Ramos (cell line): ENCODE results near the gene PLXNB3.

Experiments
- in situ Hi-C: fragments of 300-500 bp; cut with MboI; formaldehyde crosslinking; loops from one replicate; pipeline ENCODE4 v1.14.3; 2022; ENCODE audit warnings: low sequenced_read_pairs; ENCODE audit not compliant: unreplicated experiment

PLXNB3 gene

DNA sequence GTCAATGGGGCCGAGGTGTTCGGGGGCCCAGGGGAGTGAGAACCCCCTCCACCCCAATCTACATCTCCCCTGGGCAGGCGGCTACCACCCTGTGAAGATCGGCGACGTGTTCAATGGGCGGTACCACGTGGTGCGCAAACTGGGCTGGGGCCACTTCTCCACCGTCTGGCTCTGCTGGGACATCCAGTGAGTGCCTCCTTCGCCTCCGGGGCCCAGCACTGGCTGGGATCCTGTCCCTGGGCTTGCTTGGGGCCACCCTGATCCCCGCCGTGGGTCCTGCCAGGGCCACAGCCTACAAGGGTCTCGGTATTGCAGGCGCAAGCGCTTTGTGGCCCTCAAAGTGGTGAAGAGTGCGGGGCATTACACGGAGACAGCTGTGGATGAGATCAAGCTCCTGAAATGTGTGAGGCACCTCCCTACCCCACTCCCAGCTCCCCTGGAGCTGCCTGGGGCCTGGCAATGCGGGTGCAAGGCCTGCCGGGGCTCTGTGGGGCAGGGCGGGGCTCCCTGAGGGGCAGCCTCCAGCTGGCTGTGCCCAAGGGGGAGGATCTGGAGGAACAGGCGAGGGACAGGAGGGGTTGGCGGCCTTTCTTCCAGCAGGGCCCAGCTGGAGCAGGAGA lies 17.5 kb downstream of the PLXNB3 start:
- in situ Hi-C loops = no loop called here

DNA sequence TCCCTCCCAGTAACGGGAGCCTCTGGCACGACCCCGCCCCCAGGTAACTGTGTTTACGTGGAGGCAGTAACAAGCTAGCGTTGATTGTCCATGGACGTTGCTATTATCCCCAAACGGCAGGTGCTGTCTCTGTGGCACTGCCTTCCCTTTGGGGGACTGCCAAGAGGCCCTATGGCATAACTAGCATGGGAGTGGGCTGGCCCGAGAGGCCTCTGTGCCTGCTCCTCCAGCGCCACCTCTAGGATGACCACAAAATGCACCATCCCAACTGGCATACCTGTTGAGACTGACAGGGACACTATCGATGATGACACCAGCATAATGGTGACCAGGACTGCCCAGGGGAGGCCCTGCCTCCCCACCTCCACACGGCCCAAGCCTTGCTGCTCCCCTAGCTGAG lies 18.3 kb downstream of the PLXNB3 start:
- in situ Hi-C loops = no loop called here

DNA sequence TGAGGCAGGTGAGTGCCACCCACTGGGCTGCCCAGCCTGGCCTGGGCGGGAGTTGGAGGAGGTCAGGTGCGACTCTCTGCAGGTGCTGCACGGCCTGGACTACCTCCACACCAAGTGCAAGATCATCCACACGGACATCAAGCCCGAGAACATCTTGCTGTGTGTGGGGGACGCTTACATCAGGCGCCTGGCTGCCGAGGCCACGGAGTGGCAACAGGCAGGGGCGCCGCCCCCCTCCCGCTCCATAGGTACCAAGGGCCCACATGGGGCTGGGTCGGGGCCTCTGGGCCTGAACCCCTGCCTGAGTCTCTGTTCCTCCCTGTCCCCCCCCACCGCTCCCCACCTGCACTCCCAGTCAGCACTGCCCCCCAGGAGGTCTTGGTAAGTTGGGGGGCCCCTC lies 18.8 kb downstream of the PLXNB3 start:
- in situ Hi-C loops = no loop called here

DNA sequence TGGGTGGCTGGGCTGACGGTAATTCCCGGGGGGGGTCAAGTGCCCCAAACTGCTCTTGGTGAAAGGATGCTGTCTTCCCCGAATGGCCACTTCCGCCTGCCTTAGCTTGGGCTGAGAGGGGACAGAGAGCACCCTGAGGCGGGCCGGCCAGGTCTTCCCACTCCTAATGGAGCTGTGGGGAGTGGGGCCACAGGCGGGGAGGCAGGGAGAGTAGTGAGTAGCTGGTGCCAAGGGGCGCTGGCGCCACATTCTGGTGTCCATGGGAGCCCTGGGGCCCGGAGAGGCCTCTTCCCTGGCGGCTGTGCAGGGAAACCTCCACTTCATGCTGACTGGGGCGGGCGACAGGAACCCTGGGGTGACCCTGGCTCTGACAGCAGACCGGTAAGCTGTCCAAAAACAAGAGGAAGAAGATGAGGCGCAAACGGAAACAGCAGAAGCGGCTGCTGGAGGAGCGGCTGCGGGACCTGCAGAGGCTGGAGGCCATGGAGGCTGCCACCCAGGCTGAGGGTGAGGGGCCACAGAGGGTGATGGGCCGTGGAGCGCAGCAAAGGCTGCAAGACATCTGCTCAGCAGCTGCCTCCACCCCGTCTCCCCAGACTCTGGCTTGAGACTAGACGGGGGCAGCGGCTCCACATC lies 19.4 kb downstream of the PLXNB3 start:
- in situ Hi-C loops = no loop called here

DNA sequence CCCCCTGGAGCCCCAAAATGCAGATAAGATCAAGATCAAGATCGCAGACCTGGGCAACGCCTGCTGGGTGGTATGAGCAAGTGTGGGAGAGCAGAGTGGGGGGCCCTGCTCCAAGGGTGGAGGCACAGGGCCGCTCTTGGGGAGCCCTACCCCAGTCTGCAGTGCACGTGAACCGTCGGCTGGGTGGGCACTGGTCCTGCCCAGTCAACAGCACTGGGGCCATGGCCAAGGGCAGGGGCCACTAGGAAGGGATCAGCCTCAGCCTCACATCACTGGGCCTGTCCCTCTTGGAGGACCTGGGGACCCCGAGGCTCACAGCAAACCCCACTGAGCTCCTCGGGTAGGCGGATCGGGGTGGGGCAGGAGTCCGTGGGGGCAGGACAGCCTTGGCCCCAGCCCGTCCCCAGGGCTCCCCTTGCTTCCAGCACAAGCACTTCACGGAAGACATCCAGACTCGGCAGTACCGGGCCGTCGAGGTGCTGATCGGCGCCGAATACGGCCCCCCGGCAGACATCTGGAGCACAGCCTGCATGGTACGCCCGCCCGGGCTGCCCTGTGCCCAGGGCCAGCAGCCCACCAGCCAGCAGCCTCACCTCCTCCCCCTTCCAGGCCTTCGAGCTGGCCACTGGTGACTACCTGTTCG lies 20.4 kb downstream of the PLXNB3 start:
- in situ Hi-C loops = no loop called here

DNA sequence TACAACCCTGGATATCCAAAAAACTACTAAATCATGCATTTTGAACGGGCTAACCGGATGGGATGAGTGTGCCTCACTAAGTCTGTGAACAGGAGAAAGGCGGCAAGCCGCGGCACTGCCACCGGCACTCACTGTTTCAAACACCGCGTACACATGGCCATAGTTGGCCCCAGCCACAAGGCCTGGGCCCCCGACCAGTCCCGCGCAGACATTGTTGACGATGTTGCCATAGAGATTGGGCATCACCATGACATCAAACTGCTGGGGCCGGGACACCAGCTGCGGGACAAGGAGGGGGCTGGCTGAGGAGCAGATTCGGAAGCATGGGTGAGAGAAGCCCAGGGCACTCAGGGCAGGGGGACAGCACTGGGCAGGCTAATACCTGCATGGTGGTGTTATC lies 22.6 kb downstream of the PLXNB3 start:
- in situ Hi-C loops = no loop called here

DNA sequence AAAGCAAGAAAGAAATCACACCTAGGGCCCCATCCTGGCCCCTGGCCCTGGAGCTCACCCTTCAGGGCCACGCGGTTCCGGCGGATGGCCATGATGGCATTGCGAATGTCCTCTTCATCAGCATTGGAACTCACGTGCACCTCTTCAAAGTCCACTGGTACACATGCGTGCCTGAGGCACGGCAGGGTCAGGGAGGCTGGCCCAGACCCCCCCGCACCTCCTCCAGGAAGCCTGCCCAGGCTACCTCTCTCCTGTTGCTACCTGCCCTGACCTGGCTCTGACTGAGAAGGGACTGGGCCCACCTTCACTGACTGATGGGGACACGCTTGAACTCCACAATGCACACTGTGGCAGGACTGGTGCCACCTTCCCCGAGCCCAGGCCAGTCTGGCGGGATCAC lies 25.6 kb downstream of the PLXNB3 start:
- in situ Hi-C loops = loop anchor here (10.0 kb wide), 1 partner anchor 145 kb away; the partner anchor contains the start of gene NAA10

DNA sequence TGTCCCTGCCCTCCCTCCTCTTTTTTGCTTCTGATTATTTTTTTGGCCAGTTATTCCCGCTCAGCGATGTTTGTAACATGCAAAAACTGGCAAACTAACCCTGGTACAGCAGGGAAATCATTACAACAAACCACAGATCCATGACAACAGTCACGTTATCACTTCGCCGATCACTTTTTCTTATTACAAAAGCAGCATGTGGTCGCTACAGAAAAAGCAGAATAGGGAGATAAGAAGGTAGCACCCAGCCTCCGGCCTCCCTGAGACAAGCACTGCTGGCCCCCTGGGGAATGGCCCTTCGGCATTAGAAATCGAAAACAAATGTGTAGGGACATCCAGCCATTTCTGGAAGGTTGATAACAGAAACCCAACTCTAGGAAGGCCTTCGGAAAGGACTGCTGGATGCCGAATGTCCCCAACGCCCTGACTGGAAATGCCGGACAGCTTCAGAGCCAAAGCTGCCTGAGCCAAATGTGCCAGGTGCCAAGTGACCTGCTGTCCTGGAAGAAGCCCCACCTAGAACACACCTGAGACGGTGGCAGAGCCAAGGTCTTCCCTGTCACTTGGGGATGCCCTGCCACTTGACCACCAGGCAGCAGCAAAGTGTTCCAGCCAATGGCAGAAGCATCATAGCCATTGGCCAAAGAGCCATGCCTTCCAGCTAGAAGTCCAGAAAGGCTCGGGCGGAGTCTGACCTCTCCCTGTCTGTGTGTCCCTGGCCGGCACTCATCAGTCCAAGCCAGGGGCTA lies 27.2 kb downstream of the PLXNB3 start:
- in situ Hi-C loops = loop anchor here (10.0 kb wide), 1 partner anchor 144 kb away; the partner anchor contains the start of gene NAA10

DNA sequence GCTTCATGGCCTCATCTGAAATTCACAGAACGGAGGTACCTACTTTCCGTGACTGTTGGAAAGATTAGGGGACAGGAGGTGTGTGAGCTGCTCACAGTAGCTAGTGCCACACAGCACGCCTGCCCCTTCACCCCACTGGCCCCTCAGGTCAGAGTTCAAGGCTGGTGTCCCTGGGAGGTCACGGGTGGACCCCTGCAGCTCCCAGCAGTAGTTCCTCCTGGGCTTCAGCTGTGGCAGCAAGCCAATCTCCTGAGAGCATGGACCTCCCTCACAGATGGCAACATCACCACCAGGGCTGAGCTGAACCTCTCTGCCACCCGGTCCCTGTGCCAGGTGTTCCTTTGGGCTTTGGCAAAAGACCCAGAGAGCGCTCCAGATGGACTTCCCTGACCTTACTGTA lies 28.3 kb downstream of the PLXNB3 start:
- in situ Hi-C loops = loop anchor here (10.0 kb wide), 1 partner anchor 142 kb away; the partner anchor contains the start of gene NAA10

DNA sequence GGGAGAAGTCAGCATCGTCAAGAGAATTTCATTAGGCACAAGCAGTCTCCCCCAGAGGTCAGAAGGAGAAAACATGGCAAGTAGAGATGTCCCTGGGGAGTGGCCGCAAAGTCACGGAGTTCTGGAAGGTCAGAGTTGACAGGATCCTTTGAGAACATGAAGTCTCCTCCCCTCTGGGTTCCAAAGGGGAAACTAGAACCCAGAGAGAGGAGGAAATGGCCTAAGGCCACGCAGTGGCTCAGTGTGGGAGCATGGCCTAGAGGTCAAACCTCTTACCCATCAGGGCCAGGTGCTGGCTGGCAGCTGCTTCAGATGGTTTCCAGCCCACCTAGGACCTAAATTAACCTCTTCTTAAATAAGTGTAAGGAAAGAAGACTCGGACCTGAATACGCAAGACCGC lies 29.2 kb downstream of the PLXNB3 start:
- in situ Hi-C loops = loop anchor here (10.0 kb wide), 1 partner anchor 142 kb away; the partner anchor contains the start of gene NAA10

DNA sequence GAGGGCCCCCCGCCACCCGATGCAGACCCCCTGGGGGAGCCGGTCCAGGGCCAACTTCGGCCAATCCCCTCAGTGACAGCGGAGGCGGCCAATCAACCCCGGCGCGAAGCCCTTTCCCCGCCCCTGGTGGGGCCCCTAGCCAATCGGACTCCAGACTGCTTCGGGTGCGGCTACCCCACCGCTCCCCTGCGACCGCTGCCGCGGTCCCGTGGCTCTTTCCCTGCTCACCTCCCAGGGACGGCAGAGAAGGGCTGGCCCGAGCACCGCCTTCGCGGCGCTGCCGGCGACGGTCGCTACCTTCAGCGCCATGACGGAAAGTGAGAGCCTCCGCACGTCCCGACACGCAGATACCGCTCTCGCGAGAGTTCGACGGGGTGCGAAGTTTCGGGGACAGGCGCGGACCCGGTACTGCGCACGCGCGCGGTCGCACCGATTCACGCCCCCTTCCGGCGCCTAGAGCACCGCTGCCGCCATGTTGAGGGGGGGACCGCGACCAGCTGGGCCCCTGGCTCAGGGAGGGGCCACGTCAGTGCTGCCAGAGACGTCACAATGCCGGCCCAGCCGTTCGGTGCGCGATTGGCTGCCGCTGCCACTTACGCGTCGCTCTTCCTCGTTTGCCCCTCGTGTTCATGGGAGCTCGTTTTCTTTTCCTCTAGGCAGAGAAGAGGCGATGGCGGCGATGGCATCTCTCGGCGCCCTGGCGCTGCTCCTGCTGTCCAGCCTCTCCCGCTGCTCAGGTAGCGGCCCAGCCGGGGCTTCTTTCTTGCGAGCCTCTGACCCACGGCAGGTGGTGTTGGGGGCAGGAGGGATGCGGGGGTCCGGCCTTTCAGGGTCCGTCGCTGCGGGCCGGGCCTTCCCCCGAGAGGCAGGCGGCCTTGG lies 30.2 kb downstream of the PLXNB3 start, which contains the start of the genes IDH3G and SSR4:
Gene IDH3G, minus strand, starts transcription at position 358 of the 879 bp plus-strand sequence. Its CDS starts 49 bp downstream, at position 309.
Gene SSR4, plus strand, starts transcription at position 651 of the 879 bp plus-strand sequence. Its CDS starts 20 bp downstream, at position 671.
- in situ Hi-C loops = loop anchor here (10.0 kb wide), 1 partner anchor 141 kb away; the partner anchor contains the start of gene NAA10

DNA sequence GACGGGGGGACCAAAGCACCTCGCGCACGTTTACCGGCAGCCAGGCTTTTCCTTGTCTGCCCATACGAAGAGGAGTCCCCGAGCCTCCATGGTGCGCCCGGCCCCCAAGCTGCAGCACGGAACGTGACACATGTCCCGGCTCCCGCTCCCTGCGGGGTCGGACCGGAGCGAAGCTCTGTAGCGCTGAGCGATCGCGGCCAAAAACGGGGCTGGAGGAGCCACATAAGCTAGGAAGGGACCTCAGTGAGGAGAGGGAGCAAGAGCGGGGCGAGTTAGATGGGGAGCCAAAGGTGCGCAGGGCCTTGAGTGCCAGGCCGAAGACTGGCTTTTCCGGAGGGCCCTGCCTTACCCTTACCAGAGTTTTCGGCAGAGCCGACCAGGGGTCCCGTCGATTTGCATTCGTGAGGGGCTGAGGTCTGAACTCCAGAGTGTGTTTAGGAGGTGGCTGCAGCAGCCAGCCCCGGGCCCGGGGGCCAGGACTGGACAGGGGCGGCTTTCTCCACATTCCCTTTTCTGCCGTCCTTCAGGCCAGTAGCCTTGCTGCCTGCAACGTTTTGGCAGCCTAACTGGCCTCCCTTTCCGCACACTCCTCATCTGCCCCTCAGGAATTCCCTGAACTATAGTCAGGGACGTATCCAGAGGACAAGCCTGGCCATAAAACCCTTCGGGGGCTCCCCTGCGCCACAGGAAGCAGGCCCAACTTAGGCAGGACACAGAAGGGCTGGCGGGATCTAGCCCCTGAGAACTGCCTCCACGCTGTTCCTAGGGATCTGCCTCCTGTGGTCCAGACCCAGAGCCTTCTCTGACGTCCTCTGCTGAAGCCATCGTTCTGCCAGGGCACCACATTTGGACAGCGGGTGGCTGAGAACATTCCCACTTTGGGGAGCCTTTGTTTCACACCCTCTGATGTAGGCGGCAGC lies 31.1 kb downstream of the PLXNB3 start:
- in situ Hi-C loops = loop anchor here (10.0 kb wide), 1 partner anchor 140 kb away; the partner anchor contains the start of gene NAA10

DNA sequence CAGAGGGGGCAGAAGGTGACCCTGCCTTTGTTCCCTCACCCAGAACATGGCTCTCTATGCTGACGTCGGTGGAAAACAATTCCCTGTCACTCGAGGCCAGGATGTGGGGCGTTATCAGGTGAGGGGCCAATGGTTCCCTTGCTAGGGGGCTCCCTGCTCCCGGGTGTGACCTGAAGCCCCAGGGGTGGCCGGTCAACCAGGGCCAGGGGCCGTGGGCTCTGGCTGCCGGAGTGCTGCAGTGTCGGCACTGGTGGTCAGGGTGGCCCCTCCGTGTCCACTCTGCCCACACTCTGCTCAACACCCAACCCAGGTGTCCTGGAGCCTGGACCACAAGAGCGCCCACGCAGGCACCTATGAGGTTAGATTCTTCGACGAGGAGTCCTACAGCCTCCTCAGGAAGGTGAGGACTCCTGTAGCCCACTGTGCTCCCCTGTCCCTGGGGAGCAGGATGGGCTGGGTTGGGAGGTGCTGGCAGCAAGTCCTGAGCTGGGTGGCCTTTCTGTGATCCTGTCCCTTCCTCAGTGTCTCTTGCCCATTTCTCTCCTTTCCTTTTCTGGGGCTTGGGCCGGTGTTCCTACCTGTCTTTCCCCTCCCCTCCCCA lies 33.5 kb downstream of the PLXNB3 start:
- in situ Hi-C loops = loop anchor here (10.0 kb wide), 1 partner anchor 137 kb away; the partner anchor contains the start of gene NAA10

DNA sequence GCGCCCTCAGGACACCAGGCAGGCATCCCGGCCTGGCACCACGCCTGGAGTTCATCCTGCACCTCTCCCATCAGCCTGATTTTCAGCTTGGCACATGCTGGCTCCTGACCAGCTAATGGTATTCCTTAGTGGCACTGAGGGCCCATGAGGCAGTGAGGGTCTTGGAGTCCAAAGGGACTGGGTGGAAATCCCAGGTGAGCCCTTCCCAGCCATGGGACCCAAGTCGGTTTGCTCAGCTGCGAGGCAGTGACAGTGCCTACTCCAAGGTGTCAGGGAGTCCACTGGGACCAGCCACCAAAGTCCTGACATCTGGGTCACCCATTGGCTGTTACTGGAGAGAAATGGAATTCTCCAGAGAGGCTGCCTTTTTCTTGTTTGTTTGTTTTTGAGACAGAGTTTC lies 35.3 kb downstream of the PLXNB3 start:
- in situ Hi-C loops = loop anchor here (10.0 kb wide), 1 partner anchor 135 kb away; the partner anchor contains the start of gene NAA10

DNA sequence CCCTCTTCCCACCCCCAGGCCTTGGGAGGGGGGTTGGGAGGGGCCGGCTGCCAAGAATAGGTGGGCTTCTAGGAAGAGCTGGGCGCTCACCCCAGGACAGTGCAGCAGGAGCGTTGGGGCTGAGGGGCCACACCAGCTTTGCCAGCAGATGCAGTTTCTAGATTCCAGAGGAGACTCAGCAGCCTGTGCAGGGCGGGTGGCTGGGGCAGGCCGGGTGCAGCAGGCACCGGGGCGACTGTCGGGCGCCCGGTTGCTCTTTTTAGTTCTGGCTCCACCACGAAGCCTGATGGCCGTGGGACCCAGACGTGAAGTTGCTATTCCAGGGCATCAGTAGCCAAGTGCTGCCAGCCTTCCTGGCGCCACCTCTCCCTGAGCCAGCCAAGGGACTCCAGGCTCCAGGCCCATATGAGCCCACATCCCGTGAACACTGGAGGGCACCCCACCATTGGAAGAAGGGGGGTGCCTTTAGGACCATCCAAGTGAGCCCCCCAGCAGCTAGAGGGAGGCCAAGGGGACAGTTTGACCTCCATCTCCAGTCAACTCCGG lies 36.2 kb downstream of the PLXNB3 start:
- in situ Hi-C loops = no loop called here

DNA sequence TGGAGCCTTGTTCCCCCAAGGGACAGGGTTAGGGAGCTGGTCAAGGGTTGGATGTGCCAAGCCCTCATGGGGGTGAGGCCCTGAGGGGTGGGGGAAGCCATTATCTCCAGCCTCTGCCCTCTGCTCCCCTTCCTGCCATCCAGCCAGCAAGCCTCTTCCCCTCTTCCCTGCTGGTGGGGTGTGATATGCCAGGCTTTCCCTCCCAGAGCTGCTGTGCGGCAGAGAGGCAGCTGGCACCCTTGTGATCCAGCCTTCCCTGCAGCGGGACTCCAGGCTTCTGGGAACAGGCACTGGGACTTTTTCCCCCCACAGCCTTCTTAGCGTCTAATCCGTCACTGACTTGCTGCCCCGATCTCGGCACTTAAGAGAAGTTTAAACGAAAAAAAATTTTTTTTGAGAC lies 36.7 kb downstream of the PLXNB3 start:
- in situ Hi-C loops = no loop called here

DNA sequence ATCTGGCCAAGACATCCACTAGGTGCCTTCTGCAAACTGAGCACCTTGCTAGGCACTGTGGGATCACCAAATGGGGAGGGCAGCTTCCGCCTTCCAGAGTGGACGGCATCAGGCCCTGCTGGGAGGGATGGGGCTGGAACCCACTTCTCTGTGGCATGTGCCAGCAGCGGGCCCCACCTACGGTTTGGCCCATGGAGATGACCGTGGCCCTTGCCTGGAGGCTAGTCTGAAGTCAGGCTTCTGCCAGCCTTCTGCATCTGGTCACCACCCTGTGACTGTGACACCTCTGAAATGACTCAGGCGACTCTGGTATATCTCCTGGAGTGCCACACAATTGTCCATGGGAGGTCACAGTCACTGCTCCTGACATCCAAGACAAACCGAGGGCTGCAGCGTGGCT lies 37.6 kb downstream of the PLXNB3 start:
- in situ Hi-C loops = no loop called here
